ENCODE results near the gene LYRM9. TPM values are rescaled to one million over a fixed set of nuclear protein-coding genes. Genes with fewer than 3 reads are reported as not detected.

Gene LYRM9
- total and polyA plus RNA-seq, 2 donors from 2014 or later, result 21.7 to 29.1 TPM

- no peak overlapping the region for H3K4me3 ChIP-seq (ENCODE audit: low read length in 3 of 3)
- H3K36me3 ChIP-seq (ENCODE audit: control insufficient read depth in 2 of 3, insufficient read depth in 3 of 3, low read length in 3 of 3), result no peaks in the 10 kb centered on the region
- DNase-seq (no peak), FAIRE-seq (no peak)
- intact Hi-C loops (cut with DNase I), result no loop called here
- no peak overlapping the region for H3K9ac ChIP-seq (ENCODE audit: low read length in 3 of 3)
- no peaks in the 10 kb centered on the region for H3K9me3 ChIP-seq (ENCODE audit: control insufficient read depth in 2 of 3, insufficient read depth in 1 of 3, low read length in 3 of 3)
- no peak for TF ChIP-seq CTCF (IDR thresholded peaks at IDR 0.05; ENCODE audit: borderline replicate concordance, extremely low read depth, insufficient read depth)
- no peaks in the 10 kb centered on the region for H3K4me1 ChIP-seq (ENCODE audit: control insufficient read depth in 2 of 3, insufficient read depth in 2 of 3, low read depth in 1 of 3, low read length in 3 of 3)
- H3K27ac ChIP-seq (ENCODE audit: low read depth in 2 of 2, low read length in 2 of 2), result no peak overlapping the region
- H3K27me3 ChIP-seq (ENCODE audit: control insufficient read depth, insufficient read depth, low read length), result no peaks in the 10 kb centered on the region
Measured at GRCh38 chr17:27907976-27908558, 14.9 kb upstream of the LYRM9 start.

- DNase-seq, result no peak
- H3K9me3 ChIP-seq (ENCODE audit: control insufficient read depth in 2 of 3, insufficient read depth in 1 of 3, low read length in 3 of 3), result no peaks in the 10 kb centered on the region
- FAIRE-seq, result no peak
- H3K4me1 ChIP-seq (ENCODE audit: control insufficient read depth in 2 of 3, insufficient read depth in 2 of 3, low read depth in 1 of 3, low read length in 3 of 3), result no peaks in the 10 kb centered on the region
- no peaks in the 10 kb centered on the region for H3K36me3 ChIP-seq (ENCODE audit: control insufficient read depth in 2 of 3, insufficient read depth in 3 of 3, low read length in 3 of 3)
- H3K4me3 ChIP-seq (ENCODE audit: low read length in 3 of 3), result no peak overlapping the region
- intact Hi-C loops (cut with DNase I), result no loop called here
- no peak for TF ChIP-seq CTCF (IDR thresholded peaks at IDR 0.05; ENCODE audit: borderline replicate concordance, extremely low read depth, insufficient read depth)
- H3K27ac ChIP-seq (ENCODE audit: low read depth in 2 of 2, low read length in 2 of 2), result no peak overlapping the region
- no peak overlapping the region for H3K9ac ChIP-seq (ENCODE audit: low read length in 3 of 3)
- no peaks in the 10 kb centered on the region for H3K27me3 ChIP-seq (ENCODE audit: control insufficient read depth, insufficient read depth, low read length)
Measured at GRCh38 chr17:27906623-27907022, 13.5 kb upstream of the LYRM9 start.

GRCh38 chr17:27906226-27906580 is 13.0 kb upstream of the LYRM9 start:
- Histone ChIP-seq H3K9ac (ENCODE audit: low read length in 3 of 3) (no peak overlapping the region), H3K36me3 (ENCODE audit: control insufficient read depth in 2 of 3, insufficient read depth in 3 of 3, low read length in 3 of 3) (no peaks in the 10 kb centered on the region), H3K4me3 (ENCODE audit: low read length in 3 of 3) (no peak overlapping the region), H3K9me3 (ENCODE audit: control insufficient read depth in 2 of 3, insufficient read depth in 1 of 3, low read length in 3 of 3) (no peaks in the 10 kb centered on the region), H3K4me1 (ENCODE audit: control insufficient read depth in 2 of 3, insufficient read depth in 2 of 3, low read depth in 1 of 3, low read length in 3 of 3) (no peaks in the 10 kb centered on the region), H3K27ac (ENCODE audit: low read depth in 2 of 2, low read length in 2 of 2) (no peak overlapping the region), H3K27me3 (ENCODE audit: control insufficient read depth, insufficient read depth, low read length) (no peaks in the 10 kb centered on the region)
- FAIRE-seq (no peak), DNase-seq (no peak)
- intact Hi-C loops (cut with DNase I), result no loop called here
- no peak for TF ChIP-seq CTCF (IDR thresholded peaks at IDR 0.05; ENCODE audit: borderline replicate concordance, extremely low read depth, insufficient read depth)
